Measurements from ENCODE around the gene PAK3.

DNA sequence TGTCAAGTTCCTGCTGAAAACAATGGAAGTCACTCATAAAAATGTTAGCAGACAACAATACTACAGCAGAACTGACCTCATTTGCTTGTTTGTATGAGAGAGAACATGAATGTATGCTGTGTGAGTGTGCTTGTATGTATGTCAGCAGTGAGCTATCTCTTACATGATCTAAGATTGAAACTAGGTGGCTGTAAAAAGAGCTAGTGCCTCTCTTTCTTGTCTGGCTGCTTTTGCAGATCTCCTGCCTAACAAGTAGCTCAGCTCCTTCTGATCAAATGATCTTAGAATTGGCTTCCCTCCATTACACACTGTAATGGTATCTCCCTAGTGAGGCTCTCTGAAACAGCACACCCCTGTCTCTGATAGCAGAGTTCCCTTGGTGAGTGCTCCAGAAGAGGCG is 20.7 kb downstream of the PAK3 start:
- TF ChIP-seq, protein P1, sequence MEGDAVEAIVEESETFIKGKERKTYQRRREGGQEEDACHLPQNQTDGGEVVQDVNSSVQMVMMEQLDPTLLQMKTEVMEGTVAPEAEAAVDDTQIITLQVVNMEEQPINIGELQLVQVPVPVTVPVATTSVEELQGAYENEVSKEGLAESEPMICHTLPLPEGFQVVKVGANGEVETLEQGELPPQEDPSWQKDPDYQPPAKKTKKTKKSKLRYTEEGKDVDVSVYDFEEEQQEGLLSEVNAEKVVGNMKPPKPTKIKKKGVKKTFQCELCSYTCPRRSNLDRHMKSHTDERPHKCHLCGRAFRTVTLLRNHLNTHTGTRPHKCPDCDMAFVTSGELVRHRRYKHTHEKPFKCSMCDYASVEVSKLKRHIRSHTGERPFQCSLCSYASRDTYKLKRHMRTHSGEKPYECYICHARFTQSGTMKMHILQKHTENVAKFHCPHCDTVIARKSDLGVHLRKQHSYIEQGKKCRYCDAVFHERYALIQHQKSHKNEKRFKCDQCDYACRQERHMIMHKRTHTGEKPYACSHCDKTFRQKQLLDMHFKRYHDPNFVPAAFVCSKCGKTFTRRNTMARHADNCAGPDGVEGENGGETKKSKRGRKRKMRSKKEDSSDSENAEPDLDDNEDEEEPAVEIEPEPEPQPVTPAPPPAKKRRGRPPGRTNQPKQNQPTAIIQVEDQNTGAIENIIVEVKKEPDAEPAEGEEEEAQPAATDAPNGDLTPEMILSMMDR (conservative IDR thresholded peaks at IDR 0.05; ENCODE audit: low read depth, low read length): no peak
- TF ChIP-seq POLR2A (IDR thresholded peaks at IDR 0.05; ENCODE audit: low read depth, low read length) (no peak), BHLHE40 (IDR thresholded peaks at IDR 0.05; ENCODE audit: low read depth, low read length) (no peak), RFX5 (IDR thresholded peaks at IDR 0.05; ENCODE audit: low read depth, low read length) (no peak), RAD21 (IDR thresholded peaks at IDR 0.05; ENCODE audit: low read length) (no peak), MAZ (IDR thresholded peaks at IDR 0.05; ENCODE audit: borderline replicate concordance, low read depth, low read length) (no peak), CEBPB (IDR thresholded peaks at IDR 0.05; ENCODE audit: low read depth, low read length) (no peak), SMC3 (IDR thresholded peaks at IDR 0.05; ENCODE audit: low read depth, low read length) (no peak), MXI1 (IDR thresholded peaks at IDR 0.05; ENCODE audit: borderline replicate concordance, low read depth, low read length) (no peak), MAFK (IDR thresholded peaks at IDR 0.05; ENCODE audit: low read depth, low read length) (no peak), FOS (IDR thresholded peaks at IDR 0.05; ENCODE audit: low read depth, low read length) (no peak), NFE2L2 (IDR thresholded peaks at IDR 0.05; ENCODE audit: low read depth, low read length) (no peak), CHD1 (IDR thresholded peaks at IDR 0.05; ENCODE audit: low read depth, low read length) (no peak)
- TF ChIP-seq, protein P2, sequence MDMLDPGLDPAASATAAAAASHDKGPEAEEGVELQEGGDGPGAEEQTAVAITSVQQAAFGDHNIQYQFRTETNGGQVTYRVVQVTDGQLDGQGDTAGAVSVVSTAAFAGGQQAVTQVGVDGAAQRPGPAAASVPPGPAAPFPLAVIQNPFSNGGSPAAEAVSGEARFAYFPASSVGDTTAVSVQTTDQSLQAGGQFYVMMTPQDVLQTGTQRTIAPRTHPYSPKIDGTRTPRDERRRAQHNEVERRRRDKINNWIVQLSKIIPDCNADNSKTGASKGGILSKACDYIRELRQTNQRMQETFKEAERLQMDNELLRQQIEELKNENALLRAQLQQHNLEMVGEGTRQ (IDR thresholded peaks at IDR 0.05; ENCODE audit: low read depth, low read length): no peak
